ENCODE measurements around the gene TDRD12.
"Not testable (repeated sequence)": the region's sequence is repeated elsewhere in the genome, so short reads cannot be mapped to it uniquely, and the experiment has no call there.

- not testable (repeated sequence) for TF ChIP-seq CTCF (IDR thresholded peaks at IDR 0.05); ZFX (IDR thresholded peaks at IDR 0.05; ENCODE audit: borderline replicate concordance)
These were observed 62.5 kb downstream of the TDRD12 start for GRCh38 chr19:32782089-32782488.
